Trophoblast cell (in vitro differentiated cells and primary cell): ENCODE measurements around the gene RAC2.

ENCODE experiments used
- DNase-seq, 2 donors: peaks; one replicate each; pipeline ENCODE4 v3.0.0-alpha.2; 2016
- H2AFZ ChIP-seq: 2 replicates; pipeline ENCODE4 v1.6.1; 2013; ENCODE audit warnings: low read length, moderate library complexity, mild to moderate bottlenecking; ENCODE audit not compliant: insufficient read depth, poor library complexity
- H2AK5ac ChIP-seq: 2 replicates; pipeline ENCODE4 v1.6.1; 2013; ENCODE audit warnings: mild to moderate bottlenecking, low read length
- H2BK120ac ChIP-seq: 2 replicates; pipeline ENCODE4 v1.6.1; 2013; ENCODE audit warnings: low read length, mild to moderate bottlenecking, moderate library complexity; ENCODE audit not compliant: insufficient read depth, poor library complexity
- H2BK12ac ChIP-seq: 2 replicates; pipeline ENCODE4 v1.6.1; 2013; ENCODE audit warnings: mild to moderate bottlenecking, low read length, moderate library complexity
- H2BK5ac ChIP-seq: 2 replicates; pipeline ENCODE4 v1.6.1; 2013; ENCODE audit warnings: low read length, low read depth, moderate library complexity, mild to moderate bottlenecking; ENCODE audit not compliant: poor library complexity
- H3K14ac ChIP-seq: 2 replicates; pipeline ENCODE4 v1.6.1; 2013; ENCODE audit warnings: mild to moderate bottlenecking, low read length
- H3K18ac ChIP-seq: 2 replicates; pipeline ENCODE4 v1.6.1; 2013; ENCODE audit warnings: mild to moderate bottlenecking, low read length
- H3K23ac ChIP-seq: 2 replicates; pipeline ENCODE4 v1.6.1; 2013; ENCODE audit warnings: low read length
- H3K27ac ChIP-seq: 2 replicates; pipeline ENCODE4 v1.5.1; 2013; ENCODE audit warnings: low read depth, mild to moderate bottlenecking, inconsistent platforms, low read length, moderate library complexity
- H3K27me3 ChIP-seq: 2 replicates; pipeline ENCODE4 v1.6.1; 2013; ENCODE audit warnings: inconsistent platforms, mild to moderate bottlenecking, low read length, moderate library complexity; ENCODE audit not compliant: insufficient read depth
- H3K36me3 ChIP-seq, 2 experiments: 1 replicate in 1 of 2; 2 replicates in 1 of 2; pipeline ENCODE4 v1.6.1; 2013; ENCODE audit warnings: low read length in 2 of 2, mild to moderate bottlenecking in 2 of 2, moderate library complexity in 1 of 2; ENCODE audit not compliant: insufficient read depth in 2 of 2, control insufficient read depth in 1 of 2
- H3K4ac ChIP-seq: 2 replicates; pipeline ENCODE4 v1.6.1; 2013; ENCODE audit warnings: low read depth, mild to moderate bottlenecking, low read length, moderate library complexity
- H3K4me1 ChIP-seq, 2 experiments: 1 replicate in 1 of 2; 2 replicates in 1 of 2; pipeline ENCODE4 v1.6.1; 2013; ENCODE audit warnings: low read length in 2 of 2, mild to moderate bottlenecking in 2 of 2, moderate library complexity in 1 of 2; ENCODE audit not compliant: insufficient read depth in 2 of 2, control insufficient read depth in 1 of 2
- H3K4me2 ChIP-seq: 2 replicates; pipeline ENCODE4 v1.6.1; 2013; ENCODE audit warnings: inconsistent platforms, mild to moderate bottlenecking, low read length, moderate library complexity
- H3K4me3 ChIP-seq: 2 replicates; pipeline ENCODE4 v1.5.1; 2013; ENCODE audit warnings: mild to moderate bottlenecking, low read depth, low read length, inconsistent platforms
- H3K79me1 ChIP-seq: one replicate; pipeline ENCODE4 v1.6.1; 2013; ENCODE audit warnings: low read length
- H3K79me2 ChIP-seq: 2 replicates; pipeline ENCODE4 v1.6.1; 2013; ENCODE audit warnings: low read length, mild to moderate bottlenecking; ENCODE audit not compliant: control insufficient read depth, insufficient read depth, poor library complexity
- H3K9ac ChIP-seq: 2 replicates; pipeline ENCODE4 v1.6.1; 2013; ENCODE audit warnings: mild to moderate bottlenecking, low read length
- H3K9me3 ChIP-seq: 2 replicates; pipeline ENCODE4 v1.6.1; 2013; ENCODE audit warnings: low read depth, mild to moderate bottlenecking, control low read depth, inconsistent platforms, low read length; ENCODE audit not compliant: insufficient read depth
- H4K12ac ChIP-seq: 2 replicates; pipeline ENCODE4 v1.6.1; 2013; ENCODE audit warnings: low read depth, mild to moderate bottlenecking, low read length, moderate library complexity
- H4K8ac ChIP-seq: 2 replicates; pipeline ENCODE4 v1.6.1; 2013; ENCODE audit warnings: low read depth, mild to moderate bottlenecking, low read length, moderate library complexity
- H4K91ac ChIP-seq: one replicate; pipeline ENCODE4 v1.6.1; 2013; ENCODE audit warnings: low read depth, mild to moderate bottlenecking, low read length, moderate library complexity
- WGBS: extraction: QIAGEN DNeasy Blood & Tissue Kit; methylation state at CpG from one replicate; pipeline ENCODE4 v1.1.7; 2013; ENCODE audit warnings: missing lambda C conversion rate; ENCODE audit not compliant: insufficient read length, insufficient coverage; ENCODE audit errors: extremely low coverage; 5-methylcytosine and 5-hydroxymethylcytosine counted together

The RAC2 gene

DNA sequence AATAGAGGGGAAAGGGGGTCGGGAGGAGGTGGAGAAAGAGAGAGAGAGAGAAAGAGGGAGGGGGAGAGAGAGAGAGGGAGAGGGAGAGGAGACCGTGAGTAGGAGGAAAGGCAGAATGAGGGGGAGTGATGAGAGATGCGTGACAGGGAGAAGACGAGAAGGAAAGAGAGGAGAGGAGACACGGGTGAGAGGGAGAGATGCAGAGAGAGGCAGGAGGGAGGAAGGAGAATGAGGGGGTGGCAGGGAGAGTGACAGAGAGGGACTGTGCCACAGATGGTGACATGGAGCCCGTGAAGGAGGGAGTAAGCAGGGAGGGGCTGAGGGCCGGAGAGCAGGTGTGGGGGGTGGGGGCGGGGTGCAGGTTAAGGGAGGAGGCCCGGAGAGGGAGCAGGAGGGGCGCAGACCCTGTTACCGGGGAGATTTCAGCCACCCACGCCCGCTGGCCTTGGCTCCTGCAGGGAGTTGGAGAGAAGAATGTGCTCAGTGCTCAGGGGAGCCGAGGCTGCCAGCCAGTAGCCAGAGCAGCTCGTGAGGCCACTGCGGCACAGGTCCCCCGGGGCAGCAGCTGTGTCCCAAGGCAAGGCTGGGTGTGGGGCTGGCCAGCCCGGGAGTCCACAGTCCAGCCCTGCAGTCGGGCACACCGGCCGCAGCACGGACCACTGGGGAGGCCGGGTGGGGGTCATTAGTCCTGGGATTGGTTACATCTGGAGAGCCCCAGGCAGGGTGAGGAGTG, 31.7 kb downstream of the RAC2 start, which contains the start of gene SSTR3:
SSTR3 (minus strand) TSS at position 304 of the 733 bp plus-strand sequence. CDS start 4,674 bp downstream, outside the sequence.
- no peak within 1 kb of the TSS for H3K9ac ChIP-seq
- H3K4ac ChIP-seq = no peak within 1 kb of the TSS
- H3K23ac ChIP-seq = no peak within 1 kb of the TSS
- no peak for DNase-seq
- no peaks in the 10 kb centered on the region for H3K27me3 ChIP-seq
- H3K4me2 ChIP-seq = no peak within 1 kb of the TSS
- WGBS = 86% methylated on average over 1 of the region's 23 CpGs
- no peak within 1 kb of the TSS for H2BK120ac ChIP-seq
- H3K14ac ChIP-seq = no peak within 1 kb of the TSS
- no peak within 1 kb of the TSS for H4K12ac ChIP-seq
- no peak within 1 kb of the TSS for H3K4me3 ChIP-seq
- H3K9me3 ChIP-seq = peaks cover 3% of the 10 kb centered on the region
- H4K8ac ChIP-seq = no peak within 1 kb of the TSS
- H3K79me2 ChIP-seq = no peaks in the 10 kb centered on the region
- no peaks in the 10 kb centered on the region for H3K79me1 ChIP-seq
- H2AK5ac ChIP-seq = no peak within 1 kb of the TSS
- H3K27ac ChIP-seq = no peak within 1 kb of the TSS
- H3K36me3 ChIP-seq = no peaks in the 10 kb centered on the region
- no peak within 1 kb of the TSS for H2BK12ac ChIP-seq
- H2AFZ ChIP-seq = no peak within 1 kb of the TSS
- H3K4me1 ChIP-seq = no peaks in the 10 kb centered on the region
- H2BK5ac ChIP-seq = no peak within 1 kb of the TSS
- no peak within 1 kb of the TSS for H4K91ac ChIP-seq
- no peak within 1 kb of the TSS for H3K18ac ChIP-seq

DNA sequence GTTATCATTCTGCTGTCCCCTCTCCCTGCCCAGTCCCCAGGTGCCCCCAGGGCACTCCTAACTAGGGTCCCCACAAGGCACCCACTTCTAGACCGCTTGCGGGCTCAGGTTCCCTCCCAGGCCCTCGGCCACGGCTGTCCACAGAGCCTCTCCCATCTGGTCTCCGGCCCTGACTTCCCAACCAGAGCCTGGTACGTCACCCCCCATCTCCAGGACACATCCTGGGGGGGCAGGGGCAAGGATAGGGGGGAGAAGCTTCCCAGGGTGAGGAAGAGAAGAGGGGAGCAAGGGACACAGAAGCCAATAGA, 32.2 kb downstream of the RAC2 start:
- WGBS = no CpG with 5 or more reads among the region's 6 CpGs
- H3K4ac ChIP-seq = no peak overlapping the region
- DNase-seq = no peak
- no peak overlapping the region for H3K18ac ChIP-seq
- H3K79me2 ChIP-seq = no peaks in the 10 kb centered on the region
- H4K12ac ChIP-seq = no peak overlapping the region
- H2AK5ac ChIP-seq = no peak overlapping the region
- no peak overlapping the region for H2BK5ac ChIP-seq
- no peak overlapping the region for H2BK12ac ChIP-seq
- H3K9me3 ChIP-seq = peaks cover 3% of the 10 kb centered on the region
- no peaks in the 10 kb centered on the region for H3K36me3 ChIP-seq
- no peak overlapping the region for H3K27ac ChIP-seq
- no peak overlapping the region for H3K4me3 ChIP-seq
- no peak overlapping the region for H2BK120ac ChIP-seq
- no peak overlapping the region for H4K8ac ChIP-seq
- H2AFZ ChIP-seq = no peak overlapping the region
- no peak overlapping the region for H3K9ac ChIP-seq
- no peak overlapping the region for H3K23ac ChIP-seq
- no peaks in the 10 kb centered on the region for H3K4me1 ChIP-seq
- no peak overlapping the region for H4K91ac ChIP-seq
- H3K79me1 ChIP-seq = no peaks in the 10 kb centered on the region
- no peaks in the 10 kb centered on the region for H3K27me3 ChIP-seq
- no peak overlapping the region for H3K14ac ChIP-seq
- no peak overlapping the region for H3K4me2 ChIP-seq

DNA sequence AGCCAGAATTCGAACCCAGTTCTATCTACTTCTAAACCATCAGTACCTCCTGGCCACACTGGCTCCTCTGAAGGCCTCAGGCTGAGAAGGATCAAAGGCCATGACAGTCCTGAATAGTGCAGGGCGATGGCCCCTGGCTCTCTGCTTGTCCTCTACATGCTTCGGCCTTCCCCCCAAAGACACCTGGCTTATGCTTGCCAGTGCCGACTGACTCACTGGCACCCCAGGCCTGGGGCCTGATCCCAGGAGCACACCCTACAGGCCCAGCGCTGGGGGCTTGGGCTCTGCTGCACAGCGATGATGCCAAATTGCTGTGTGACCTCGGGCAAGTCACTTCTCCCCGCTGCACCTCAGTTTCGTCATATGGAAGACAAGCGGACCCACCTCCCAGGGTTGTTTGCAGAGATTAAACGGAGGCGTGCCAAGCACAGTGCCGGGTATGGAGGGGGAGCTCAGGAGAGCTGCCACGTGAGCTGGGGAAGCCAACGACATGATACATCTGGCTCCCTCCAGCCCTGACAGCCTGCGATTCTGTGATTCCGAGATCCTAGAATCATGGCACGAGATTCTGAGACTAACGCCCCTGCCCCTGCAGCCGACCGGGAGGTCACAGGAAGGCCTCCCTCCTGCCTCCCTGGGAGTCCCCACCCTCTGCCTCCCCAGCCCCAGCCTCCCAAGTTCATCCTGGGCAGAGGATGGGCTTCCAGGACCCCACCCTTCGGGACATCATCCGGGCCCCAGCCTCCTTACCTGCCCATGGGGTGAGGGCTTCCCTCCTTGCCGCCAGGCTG, 32.8 kb downstream of the RAC2 start:
- Histone ChIP-seq H3K9ac (no peak overlapping the region), H2BK5ac (no peak overlapping the region), H3K14ac (no peak overlapping the region), H2AK5ac (no peak overlapping the region), H2BK120ac (no peak overlapping the region), H3K79me2 (no peaks in the 10 kb centered on the region), H3K27ac (no peak overlapping the region), H3K18ac (no peak overlapping the region), H3K4me3 (peak overlapping the region; percentile 6), H3K23ac (no peak overlapping the region), H3K27me3 (no peaks in the 10 kb centered on the region), H3K36me3 (no peaks in the 10 kb centered on the region), H2AFZ (no peak overlapping the region), H3K4me1 (no peaks in the 10 kb centered on the region), H3K79me1 (no peaks in the 10 kb centered on the region), H3K4ac (no peak overlapping the region), H3K9me3 (peaks cover 3% of the 10 kb centered on the region), H2BK12ac (no peak overlapping the region), H3K4me2 (no peak overlapping the region), H4K8ac (no peak overlapping the region), H4K12ac (no peak overlapping the region), H4K91ac (no peak overlapping the region)
- no peak for DNase-seq
- no CpG with 5 or more reads among the region's 24 CpGs for WGBS

DNA sequence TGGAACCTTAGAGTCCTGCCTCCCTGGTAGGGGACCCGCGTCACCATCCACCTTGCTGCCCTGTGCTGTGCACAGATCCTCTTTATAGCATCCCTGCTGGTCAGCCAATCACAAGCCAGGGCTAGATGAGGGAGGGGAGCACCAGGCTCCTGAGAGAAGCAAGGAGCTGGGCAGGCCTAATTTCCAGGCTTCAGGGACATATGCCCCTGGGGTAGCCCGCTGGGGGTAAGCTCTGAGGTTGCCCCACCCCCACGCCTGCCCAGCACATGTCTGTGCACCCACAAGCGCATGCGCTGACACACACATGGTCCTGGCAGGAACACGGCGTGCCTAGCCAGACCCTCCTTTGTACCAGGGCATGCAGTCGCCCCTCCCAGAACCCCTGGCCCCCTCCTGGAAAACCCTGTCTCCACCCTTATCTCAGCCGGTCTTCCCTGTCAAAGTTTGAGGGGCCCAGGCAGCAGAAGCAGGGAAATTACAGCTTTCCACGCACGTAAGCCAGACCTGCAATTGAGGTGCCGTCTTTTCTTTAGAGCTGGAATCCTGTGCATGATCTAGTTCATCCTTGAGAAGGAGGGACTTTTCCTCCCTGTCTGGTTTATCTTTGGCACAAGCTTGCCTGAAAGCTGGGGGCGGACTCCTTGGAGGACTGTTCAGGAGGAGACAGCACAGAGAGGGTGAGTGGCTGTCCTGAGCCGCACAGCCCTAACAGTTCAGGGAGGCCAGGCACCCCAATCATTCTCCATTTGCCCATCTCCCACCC, 33.8 kb downstream of the RAC2 start:
- Histone ChIP-seq H3K18ac (no peak overlapping the region), H2BK120ac (no peak overlapping the region), H3K14ac (no peak overlapping the region), H3K9me3 (peaks cover 3% of the 10 kb centered on the region), H3K27ac (no peak overlapping the region), H4K12ac (no peak overlapping the region), H3K4me3 (no peak overlapping the region), H2BK12ac (no peak overlapping the region), H3K79me1 (no peaks in the 10 kb centered on the region), H3K23ac (no peak overlapping the region), H3K36me3 (no peaks in the 10 kb centered on the region), H4K91ac (no peak overlapping the region), H3K79me2 (no peaks in the 10 kb centered on the region), H2BK5ac (no peak overlapping the region), H3K27me3 (no peaks in the 10 kb centered on the region), H2AFZ (no peak overlapping the region), H3K4me1 (no peaks in the 10 kb centered on the region), H2AK5ac (no peak overlapping the region), H3K4ac (no peak overlapping the region), H3K9ac (no peak overlapping the region), H4K8ac (no peak overlapping the region), H3K4me2 (no peak overlapping the region)
- WGBS = no CpG with 5 or more reads among the region's 15 CpGs
- no peak for DNase-seq
